ENCODE measurements around the gene IRX3. TPM values are rescaled to one million over a fixed set of nuclear protein-coding genes. Genes with fewer than 3 reads are reported as not detected.

The IRX3 gene
- total and polyA plus RNA-seq, 4 donors, result 25.6 to 84.2 (median 56.8) TPM

DNA sequence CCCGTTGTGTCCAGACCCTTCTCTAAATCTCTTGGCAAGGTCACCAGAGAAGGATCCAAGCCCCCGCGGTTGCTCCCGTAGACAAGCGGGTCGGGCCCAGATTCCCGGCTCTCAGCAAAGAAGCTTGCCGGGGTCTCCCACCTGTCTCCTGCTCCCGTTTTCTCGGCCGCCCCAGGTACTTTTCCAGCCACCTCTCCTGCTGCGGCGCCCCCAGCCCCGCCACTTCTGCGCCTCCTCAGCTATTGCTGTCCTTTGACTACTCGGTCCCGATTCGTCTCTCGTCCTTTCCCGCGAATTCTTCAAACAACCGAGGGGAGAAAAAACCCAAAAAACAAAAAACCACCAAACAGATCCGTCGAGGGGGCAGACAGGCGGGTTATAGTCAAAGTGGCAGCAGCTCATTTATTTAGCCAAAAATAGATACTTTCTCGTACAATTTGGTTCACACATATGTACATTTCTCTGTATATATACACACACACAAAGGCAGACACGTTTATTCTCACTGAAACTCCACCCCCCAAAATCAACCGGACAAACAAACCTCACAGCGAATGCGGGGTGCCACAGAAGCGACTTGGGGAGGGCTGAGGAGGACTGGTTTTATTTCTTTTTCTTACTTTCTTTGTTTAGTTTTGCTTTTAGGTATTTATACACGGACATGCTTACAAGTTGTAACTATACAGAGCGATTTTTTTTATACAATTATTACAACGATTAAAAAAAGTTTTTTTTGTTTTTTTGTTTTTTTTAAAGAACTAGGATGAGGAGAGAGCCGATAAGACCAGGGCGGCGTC is 3.5 kb downstream of the IRX3 start:
- H3K4me1 ChIP-seq (ENCODE audit: control insufficient read depth in 5 of 5, insufficient read depth in 5 of 5, low read length in 5 of 5), result peaks cover 0 to 24% (median 7%) of the 10 kb centered on the region in 5 donors
- no peak for TF ChIP-seq CTCF (IDR thresholded peaks at IDR 0.05; ENCODE audit: control extremely low read depth, extremely low read depth)
- no peaks in the 10 kb centered on the region for H3K36me3 ChIP-seq (ENCODE audit: control insufficient read depth in 4 of 4, insufficient read depth in 4 of 4, low read length in 4 of 4)
- ATAC-seq (ENCODE audit: insufficient read depth, low FRiP score), result no peak
- H3K9ac ChIP-seq (ENCODE audit: insufficient read depth in 1 of 2, low read length in 2 of 2), result peak overlapping the region in 1 of 2 donors; percentile 49
- peak overlapping the region; percentile 56 for H3K4me3 ChIP-seq
- H3K9me3 ChIP-seq (ENCODE audit: control insufficient read depth in 4 of 4, insufficient read depth in 3 of 4, low read length in 3 of 4), result peaks cover 0 to 3% (median 0%) of the 10 kb centered on the region in 4 donors
- H3K27me3 ChIP-seq (ENCODE audit: control insufficient read depth in 3 of 3, insufficient read depth in 3 of 3, low read length in 2 of 3), result peaks cover 0 to 57% (median 55%) of the 10 kb centered on the region in 3 donors
- peak overlapping the region; percentile 62 to 95 for H3K27ac ChIP-seq (ENCODE audit: low read depth in 1 of 2, low read length in 1 of 2)
- peak in 1 of 3 donors; percentile 30 for DNase-seq
- 9 to 12% methylated on average over 37 of the region's 37 CpGs for WGBS, 2 donors

DNA sequence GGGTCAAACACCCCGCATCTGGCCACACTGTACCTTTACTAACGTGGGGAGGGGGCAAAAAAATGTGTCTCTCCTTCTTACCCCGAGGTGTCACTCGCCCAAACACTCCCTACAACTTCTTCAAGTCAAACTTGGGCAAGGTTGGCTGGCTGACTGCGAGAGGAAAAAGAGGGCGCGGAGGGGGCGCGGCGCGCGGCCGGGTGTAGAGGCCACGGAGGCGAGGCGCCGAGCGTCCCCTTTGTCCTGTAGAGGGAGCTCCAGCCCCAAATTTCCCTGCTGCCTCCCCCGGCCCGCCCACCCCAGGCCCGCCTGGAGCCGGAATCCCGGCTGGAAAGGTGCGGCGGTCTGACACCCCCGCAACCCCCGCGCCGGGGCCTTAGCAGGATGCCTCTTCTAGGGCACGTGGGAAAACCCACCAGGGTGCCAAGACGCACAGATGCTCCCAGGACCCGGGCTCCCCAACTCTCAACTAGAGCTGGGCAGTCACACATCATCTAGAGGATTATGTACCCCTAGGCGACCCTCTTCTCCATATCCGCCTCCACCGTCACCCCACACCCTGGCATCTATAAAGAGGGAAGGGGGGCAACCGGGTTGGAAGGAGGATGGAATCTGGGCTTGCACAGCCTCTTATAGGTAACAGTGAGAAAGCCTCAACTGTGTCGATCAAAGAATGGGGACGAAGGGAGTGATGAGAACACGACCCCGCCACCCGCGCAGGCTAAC is 4.2 kb downstream of the IRX3 start:
- TF ChIP-seq CTCF (IDR thresholded peaks at IDR 0.05; ENCODE audit: control extremely low read depth, extremely low read depth), result no peak
- 2 to 5% methylated on average over 42 of the region's 42 CpGs for WGBS, 2 donors
- H3K9me3 ChIP-seq (ENCODE audit: control insufficient read depth in 4 of 4, insufficient read depth in 3 of 4, low read length in 3 of 4), result peaks cover 0 to 3% (median 0%) of the 10 kb centered on the region in 4 donors
- peaks cover 0 to 21% (median 12%) of the 10 kb centered on the region in 5 donors for H3K4me1 ChIP-seq (ENCODE audit: control insufficient read depth in 5 of 5, insufficient read depth in 5 of 5, low read length in 5 of 5)
- ATAC-seq (ENCODE audit: insufficient read depth, low FRiP score) (peak; percentile 32), DNase-seq (peak; percentile 70 to 80 (median 77))
- peak overlapping the region; percentile 67 to 79 for H3K27ac ChIP-seq (ENCODE audit: low read depth in 1 of 2, low read length in 1 of 2)
- no peak overlapping the region for H3K9ac ChIP-seq (ENCODE audit: insufficient read depth in 1 of 2, low read length in 2 of 2)
- H3K4me3 ChIP-seq, result no peak overlapping the region
- no peaks in the 10 kb centered on the region for H3K36me3 ChIP-seq (ENCODE audit: control insufficient read depth in 4 of 4, insufficient read depth in 4 of 4, low read length in 4 of 4)
- peaks cover 0 to 50% (median 48%) of the 10 kb centered on the region in 3 donors for H3K27me3 ChIP-seq (ENCODE audit: control insufficient read depth in 3 of 3, insufficient read depth in 3 of 3, low read length in 2 of 3)

GRCh38 chr16:54281535-54282201 is 4.9 kb downstream of the IRX3 start:
- DNase-seq, result peak in 1 of 3 donors; percentile 25
- peaks cover 0 to 17% (median 14%) of the 10 kb centered on the region in 5 donors for H3K4me1 ChIP-seq (ENCODE audit: control insufficient read depth in 5 of 5, insufficient read depth in 5 of 5, low read length in 5 of 5)
- peaks cover 0 to 48% (median 48%) of the 10 kb centered on the region in 3 donors for H3K27me3 ChIP-seq (ENCODE audit: control insufficient read depth in 3 of 3, insufficient read depth in 3 of 3, low read length in 2 of 3)
- peak overlapping the region in 1 of 2 donors; percentile 79 for H3K27ac ChIP-seq (ENCODE audit: low read depth in 1 of 2, low read length in 1 of 2)
- no peak overlapping the region for H3K9ac ChIP-seq (ENCODE audit: insufficient read depth in 1 of 2, low read length in 2 of 2)
- ATAC-seq (ENCODE audit: insufficient read depth, low FRiP score), result no peak
- H3K9me3 ChIP-seq (ENCODE audit: control insufficient read depth in 4 of 4, insufficient read depth in 3 of 4, low read length in 3 of 4), result peaks cover 0 to 3% (median 0%) of the 10 kb centered on the region in 4 donors
- no peaks in the 10 kb centered on the region for H3K36me3 ChIP-seq (ENCODE audit: control insufficient read depth in 4 of 4, insufficient read depth in 4 of 4, low read length in 4 of 4)
- WGBS, 2 donors, result 10 to 12% methylated on average over 47 to 53 of the region's 53 CpGs
- no peak for TF ChIP-seq CTCF (IDR thresholded peaks at IDR 0.05; ENCODE audit: control extremely low read depth, extremely low read depth)
- no peak overlapping the region for H3K4me3 ChIP-seq

All from lung (tissue), 12 donors.